Measurements from ENCODE around the gene SIN3B. TPM values are rescaled to one million over a fixed set of nuclear protein-coding genes. Genes with fewer than 3 reads are reported as not detected.
A peak's percentile ranks its signal among the peaks of the same experiment; 100 is the strongest.

The SIN3B gene
- 17.7 TPM for total RNA-seq

- Histone ChIP-seq H3K9ac (ENCODE audit: low read depth in 1 of 3, low read length in 3 of 3) (peak within 1 kb of the TSS; percentile 76 to 90 (median 86)), H3K27me3 (ENCODE audit: control insufficient read depth in 3 of 3, insufficient read depth in 3 of 3, low read length in 3 of 3) (no peaks in the 10 kb centered on the region), H3K9me3 (ENCODE audit: control insufficient read depth in 3 of 3, low read length in 3 of 3) (no peaks in the 10 kb centered on the region), H3K4me3 (ENCODE audit: low read length in 3 of 3) (peak within 1 kb of the TSS; percentile 80 to 84 (median 81)), H3K27ac (ENCODE audit: low read depth, low read length) (peak within 1 kb of the TSS; percentile 76), H3K36me3 (ENCODE audit: control insufficient read depth in 3 of 3, insufficient read depth in 3 of 3, low read length in 3 of 3) (peaks cover 19 to 29% (median 21%) of the 10 kb centered on the region in 3 donors), H3K4me1 (ENCODE audit: control insufficient read depth in 3 of 3, insufficient read depth in 3 of 3, low read length in 3 of 3) (peaks cover 17 to 24% (median 17%) of the 10 kb centered on the region in 3 donors)
These were observed at the start of gene SIN3B for GRCh38 chr19:16829010-16829821. Gene SIN3B (plus strand): TSS chr19:16829398. CDS start chr19:16829421, 23 bp downstream.

GRCh38 chr19:16779539-16780163 lies 49.5 kb upstream of the SIN3B start:
- Histone ChIP-seq H3K9me3 (ENCODE audit: control insufficient read depth in 3 of 3, low read length in 3 of 3) (no peaks in the 10 kb centered on the region), H3K9ac (ENCODE audit: low read depth in 1 of 3, low read length in 3 of 3) (no peak overlapping the region), H3K27ac (ENCODE audit: low read depth, low read length) (no peak overlapping the region), H3K4me3 (ENCODE audit: low read length in 3 of 3) (no peak overlapping the region), H3K4me1 (ENCODE audit: control insufficient read depth in 3 of 3, insufficient read depth in 3 of 3, low read length in 3 of 3) (no peaks in the 10 kb centered on the region), H3K36me3 (ENCODE audit: control insufficient read depth in 3 of 3, insufficient read depth in 3 of 3, low read length in 3 of 3) (no peaks in the 10 kb centered on the region), H3K27me3 (ENCODE audit: control insufficient read depth in 3 of 3, insufficient read depth in 3 of 3, low read length in 3 of 3) (no peaks in the 10 kb centered on the region)

GRCh38 chr19:16782719-16783118 lies 46.5 kb upstream of the SIN3B start:
- no peak overlapping the region for H3K9ac ChIP-seq (ENCODE audit: low read depth in 1 of 3, low read length in 3 of 3)
- no peak overlapping the region for H3K27ac ChIP-seq (ENCODE audit: low read depth, low read length)
- H3K36me3 ChIP-seq (ENCODE audit: control insufficient read depth in 3 of 3, insufficient read depth in 3 of 3, low read length in 3 of 3), result no peaks in the 10 kb centered on the region
- no peak overlapping the region for H3K4me3 ChIP-seq (ENCODE audit: low read length in 3 of 3)
- no peaks in the 10 kb centered on the region for H3K9me3 ChIP-seq (ENCODE audit: control insufficient read depth in 3 of 3, low read length in 3 of 3)
- no peaks in the 10 kb centered on the region for H3K4me1 ChIP-seq (ENCODE audit: control insufficient read depth in 3 of 3, insufficient read depth in 3 of 3, low read length in 3 of 3)
- H3K27me3 ChIP-seq (ENCODE audit: control insufficient read depth in 3 of 3, insufficient read depth in 3 of 3, low read length in 3 of 3), result no peaks in the 10 kb centered on the region

- Histone ChIP-seq H3K27ac (ENCODE audit: low read depth, low read length) (no peak overlapping the region), H3K9me3 (ENCODE audit: control insufficient read depth in 3 of 3, low read length in 3 of 3) (peaks cover 6 to 10% (median 8%) of the 10 kb centered on the region in 3 donors), H3K4me3 (ENCODE audit: low read length in 3 of 3) (no peak overlapping the region), H3K9ac (ENCODE audit: low read depth in 1 of 3, low read length in 3 of 3) (no peak overlapping the region), H3K4me1 (ENCODE audit: control insufficient read depth in 3 of 3, insufficient read depth in 3 of 3, low read length in 3 of 3) (no peaks in the 10 kb centered on the region), H3K36me3 (ENCODE audit: control insufficient read depth in 3 of 3, insufficient read depth in 3 of 3, low read length in 3 of 3) (no peaks in the 10 kb centered on the region), H3K27me3 (ENCODE audit: control insufficient read depth in 3 of 3, insufficient read depth in 3 of 3, low read length in 3 of 3) (no peaks in the 10 kb centered on the region)
These were observed 40.7 kb upstream of the SIN3B start for GRCh38 chr19:16788479-16788878.

- H3K9me3 ChIP-seq (ENCODE audit: control insufficient read depth in 3 of 3, low read length in 3 of 3), result peaks cover 6 to 10% (median 8%) of the 10 kb centered on the region in 3 donors
- no peaks in the 10 kb centered on the region for H3K36me3 ChIP-seq (ENCODE audit: control insufficient read depth in 3 of 3, insufficient read depth in 3 of 3, low read length in 3 of 3)
- H3K27ac ChIP-seq (ENCODE audit: low read depth, low read length), result no peak overlapping the region
- no peaks in the 10 kb centered on the region for H3K27me3 ChIP-seq (ENCODE audit: control insufficient read depth in 3 of 3, insufficient read depth in 3 of 3, low read length in 3 of 3)
- H3K4me1 ChIP-seq (ENCODE audit: control insufficient read depth in 3 of 3, insufficient read depth in 3 of 3, low read length in 3 of 3), result no peaks in the 10 kb centered on the region
- H3K9ac ChIP-seq (ENCODE audit: low read depth in 1 of 3, low read length in 3 of 3), result no peak overlapping the region
- H3K4me3 ChIP-seq (ENCODE audit: low read length in 3 of 3), result peak overlapping the region in 1 of 3 donors; percentile 7
These were observed 40.0 kb upstream of the SIN3B start for GRCh38 chr19:16789238-16789637.

GRCh38 chr19:16790051-16790450 lies 39.1 kb upstream of the SIN3B start:
- H3K9me3 ChIP-seq (ENCODE audit: control insufficient read depth in 3 of 3, low read length in 3 of 3), result peaks cover 6 to 10% (median 8%) of the 10 kb centered on the region in 3 donors
- H3K9ac ChIP-seq (ENCODE audit: low read depth in 1 of 3, low read length in 3 of 3), result no peak overlapping the region
- no peaks in the 10 kb centered on the region for H3K36me3 ChIP-seq (ENCODE audit: control insufficient read depth in 3 of 3, insufficient read depth in 3 of 3, low read length in 3 of 3)
- H3K27me3 ChIP-seq (ENCODE audit: control insufficient read depth in 3 of 3, insufficient read depth in 3 of 3, low read length in 3 of 3), result no peaks in the 10 kb centered on the region
- H3K27ac ChIP-seq (ENCODE audit: low read depth, low read length), result no peak overlapping the region
- H3K4me3 ChIP-seq (ENCODE audit: low read length in 3 of 3), result no peak overlapping the region
- H3K4me1 ChIP-seq (ENCODE audit: control insufficient read depth in 3 of 3, insufficient read depth in 3 of 3, low read length in 3 of 3), result no peaks in the 10 kb centered on the region

GRCh38 chr19:16791942-16792341 lies 37.3 kb upstream of the SIN3B start:
- Histone ChIP-seq H3K36me3 (ENCODE audit: control insufficient read depth in 3 of 3, insufficient read depth in 3 of 3, low read length in 3 of 3) (no peaks in the 10 kb centered on the region), H3K4me3 (ENCODE audit: low read length in 3 of 3) (no peak overlapping the region), H3K9me3 (ENCODE audit: control insufficient read depth in 3 of 3, low read length in 3 of 3) (peaks cover 8 to 16% (median 9%) of the 10 kb centered on the region in 3 donors), H3K9ac (ENCODE audit: low read depth in 1 of 3, low read length in 3 of 3) (no peak overlapping the region), H3K27ac (ENCODE audit: low read depth, low read length) (no peak overlapping the region), H3K4me1 (ENCODE audit: control insufficient read depth in 3 of 3, insufficient read depth in 3 of 3, low read length in 3 of 3) (no peaks in the 10 kb centered on the region), H3K27me3 (ENCODE audit: control insufficient read depth in 3 of 3, insufficient read depth in 3 of 3, low read length in 3 of 3) (no peaks in the 10 kb centered on the region)

GRCh38 chr19:16794456-16795441 lies 34.4 kb upstream of the SIN3B start:
- Histone ChIP-seq H3K27ac (ENCODE audit: low read depth, low read length) (no peak overlapping the region), H3K27me3 (ENCODE audit: control insufficient read depth in 3 of 3, insufficient read depth in 3 of 3, low read length in 3 of 3) (no peaks in the 10 kb centered on the region), H3K9me3 (ENCODE audit: control insufficient read depth in 3 of 3, low read length in 3 of 3) (peaks cover 2 to 8% (median 3%) of the 10 kb centered on the region in 3 donors), H3K4me3 (ENCODE audit: low read length in 3 of 3) (no peak overlapping the region), H3K36me3 (ENCODE audit: control insufficient read depth in 3 of 3, insufficient read depth in 3 of 3, low read length in 3 of 3) (no peaks in the 10 kb centered on the region), H3K4me1 (ENCODE audit: control insufficient read depth in 3 of 3, insufficient read depth in 3 of 3, low read length in 3 of 3) (no peaks in the 10 kb centered on the region), H3K9ac (ENCODE audit: low read depth in 1 of 3, low read length in 3 of 3) (no peak overlapping the region)

GRCh38 chr19:16795731-16796130 lies 33.5 kb upstream of the SIN3B start:
- Histone ChIP-seq H3K9ac (ENCODE audit: low read depth in 1 of 3, low read length in 3 of 3) (no peak overlapping the region), H3K27ac (ENCODE audit: low read depth, low read length) (no peak overlapping the region), H3K4me1 (ENCODE audit: control insufficient read depth in 3 of 3, insufficient read depth in 3 of 3, low read length in 3 of 3) (no peaks in the 10 kb centered on the region), H3K9me3 (ENCODE audit: control insufficient read depth in 3 of 3, low read length in 3 of 3) (peaks cover 2 to 5% (median 3%) of the 10 kb centered on the region in 3 donors), H3K27me3 (ENCODE audit: control insufficient read depth in 3 of 3, insufficient read depth in 3 of 3, low read length in 3 of 3) (no peaks in the 10 kb centered on the region), H3K36me3 (ENCODE audit: control insufficient read depth in 3 of 3, insufficient read depth in 3 of 3, low read length in 3 of 3) (no peaks in the 10 kb centered on the region), H3K4me3 (ENCODE audit: low read length in 3 of 3) (no peak overlapping the region)
